Measurements from ENCODE around the gene SLC35F1.

Gene SLC35F1

DNA sequence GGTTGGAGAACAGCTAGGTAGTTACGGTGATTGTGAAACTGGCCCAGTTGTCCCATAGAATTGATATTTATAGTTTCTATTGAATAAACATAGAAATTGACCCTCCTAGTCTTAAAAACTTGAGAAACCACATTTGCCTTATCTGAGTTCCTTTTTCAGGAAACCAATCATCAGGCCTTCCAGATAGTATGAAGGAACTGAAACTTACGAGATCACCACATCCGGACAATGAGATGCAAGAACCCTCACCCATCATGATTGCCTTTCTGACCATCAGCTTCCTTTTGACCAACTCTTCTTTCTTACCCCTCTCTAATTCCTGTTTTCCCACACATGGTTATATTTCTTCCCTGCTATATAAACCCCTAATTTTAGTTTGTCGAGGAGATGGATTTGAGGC is 21.8 kb downstream of the SLC35F1 start:
- TF ChIP-seq, protein P1, sequence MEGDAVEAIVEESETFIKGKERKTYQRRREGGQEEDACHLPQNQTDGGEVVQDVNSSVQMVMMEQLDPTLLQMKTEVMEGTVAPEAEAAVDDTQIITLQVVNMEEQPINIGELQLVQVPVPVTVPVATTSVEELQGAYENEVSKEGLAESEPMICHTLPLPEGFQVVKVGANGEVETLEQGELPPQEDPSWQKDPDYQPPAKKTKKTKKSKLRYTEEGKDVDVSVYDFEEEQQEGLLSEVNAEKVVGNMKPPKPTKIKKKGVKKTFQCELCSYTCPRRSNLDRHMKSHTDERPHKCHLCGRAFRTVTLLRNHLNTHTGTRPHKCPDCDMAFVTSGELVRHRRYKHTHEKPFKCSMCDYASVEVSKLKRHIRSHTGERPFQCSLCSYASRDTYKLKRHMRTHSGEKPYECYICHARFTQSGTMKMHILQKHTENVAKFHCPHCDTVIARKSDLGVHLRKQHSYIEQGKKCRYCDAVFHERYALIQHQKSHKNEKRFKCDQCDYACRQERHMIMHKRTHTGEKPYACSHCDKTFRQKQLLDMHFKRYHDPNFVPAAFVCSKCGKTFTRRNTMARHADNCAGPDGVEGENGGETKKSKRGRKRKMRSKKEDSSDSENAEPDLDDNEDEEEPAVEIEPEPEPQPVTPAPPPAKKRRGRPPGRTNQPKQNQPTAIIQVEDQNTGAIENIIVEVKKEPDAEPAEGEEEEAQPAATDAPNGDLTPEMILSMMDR (conservative IDR thresholded peaks at IDR 0.05), result no peak
- H3K27ac ChIP-seq, result no peak overlapping the region

DNA sequence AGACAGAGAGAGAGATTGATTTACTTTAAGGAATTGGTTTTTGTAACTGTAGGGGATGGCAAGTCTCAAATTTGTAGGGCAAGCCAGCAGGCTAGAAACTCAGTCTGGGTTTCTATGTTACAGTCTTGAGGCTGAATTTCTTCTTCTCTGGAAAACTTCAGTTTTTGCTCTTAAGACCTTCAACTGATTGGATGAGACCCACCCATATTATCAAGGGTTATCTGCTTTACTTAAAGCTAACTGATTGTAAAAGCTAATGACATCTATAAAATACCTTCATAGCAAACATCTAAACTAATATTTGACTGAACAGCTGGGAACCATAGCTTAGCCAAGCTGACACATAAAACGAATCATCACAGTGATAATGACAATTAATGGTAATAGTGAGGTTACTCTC is 22.4 kb downstream of the SLC35F1 start:
- TF ChIP-seq, protein P1 (conservative IDR thresholded peaks at IDR 0.05), result no peak
- H3K27ac ChIP-seq, result no peak overlapping the region

DNA sequence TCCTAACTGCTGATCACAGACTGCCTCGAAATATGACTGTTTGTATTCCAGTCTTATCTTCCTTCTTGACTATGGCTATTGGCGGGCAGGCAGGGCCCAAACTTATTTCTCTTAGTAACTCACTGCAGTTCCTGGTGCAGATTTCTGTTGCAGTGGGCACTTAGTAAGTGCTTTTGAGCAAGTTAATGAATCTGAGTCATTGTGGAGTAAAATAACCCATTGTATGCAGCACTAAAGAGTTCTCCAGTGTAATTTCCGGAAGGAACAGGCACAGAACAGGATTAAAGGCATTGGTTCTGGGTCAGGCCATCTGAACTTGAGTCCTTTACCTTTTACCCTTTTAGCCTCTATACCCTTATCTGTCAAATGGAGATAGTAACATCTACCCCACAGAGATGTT is 23.6 kb downstream of the SLC35F1 start:
- no peak overlapping the region for H3K27ac ChIP-seq
- TF ChIP-seq, protein P1 (conservative IDR thresholded peaks at IDR 0.05), result no peak

DNA sequence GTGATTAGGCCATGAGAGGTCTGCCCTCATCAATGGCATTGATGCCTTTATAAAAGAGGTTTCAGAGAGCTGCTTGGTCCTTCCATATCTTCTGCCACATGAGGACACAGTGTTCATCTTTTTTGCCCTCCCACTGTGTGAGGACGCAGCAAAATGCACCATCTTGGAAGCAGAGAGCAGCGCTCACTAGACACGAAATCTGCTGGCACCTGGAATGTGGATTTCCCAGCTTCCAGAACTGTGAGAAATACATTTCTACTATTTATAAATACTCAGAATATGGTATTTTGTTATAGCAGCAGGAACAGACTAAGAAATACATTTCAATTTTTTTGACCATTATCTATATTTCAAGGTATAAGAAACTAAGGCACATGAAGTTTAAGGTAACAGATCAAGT is 24.9 kb downstream of the SLC35F1 start:
- H3K27ac ChIP-seq, result no peak overlapping the region
- TF ChIP-seq, protein P1 (conservative IDR thresholded peaks at IDR 0.05), result no peak

DNA sequence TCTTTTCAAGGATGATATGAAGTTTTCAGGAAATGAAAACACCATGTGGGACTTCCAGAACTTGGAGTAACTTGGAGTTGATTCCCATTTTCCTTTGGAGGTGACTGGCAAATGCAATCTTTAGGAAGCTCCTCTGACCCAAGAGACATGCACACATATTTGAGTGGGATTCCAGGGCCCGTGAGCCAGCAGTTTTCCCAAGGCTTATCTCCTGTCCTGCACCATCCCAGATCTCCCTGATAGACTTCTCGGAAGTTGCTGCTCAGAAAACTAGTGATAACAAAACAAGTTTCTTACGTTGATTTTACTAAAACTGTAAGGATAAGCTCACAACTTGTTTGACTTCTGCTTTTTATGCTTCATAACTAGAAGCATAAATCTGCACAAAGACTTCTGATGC is 25.6 kb downstream of the SLC35F1 start:
- TF ChIP-seq, protein P1 (conservative IDR thresholded peaks at IDR 0.05), result no peak
- H3K27ac ChIP-seq, result no peak overlapping the region

DNA sequence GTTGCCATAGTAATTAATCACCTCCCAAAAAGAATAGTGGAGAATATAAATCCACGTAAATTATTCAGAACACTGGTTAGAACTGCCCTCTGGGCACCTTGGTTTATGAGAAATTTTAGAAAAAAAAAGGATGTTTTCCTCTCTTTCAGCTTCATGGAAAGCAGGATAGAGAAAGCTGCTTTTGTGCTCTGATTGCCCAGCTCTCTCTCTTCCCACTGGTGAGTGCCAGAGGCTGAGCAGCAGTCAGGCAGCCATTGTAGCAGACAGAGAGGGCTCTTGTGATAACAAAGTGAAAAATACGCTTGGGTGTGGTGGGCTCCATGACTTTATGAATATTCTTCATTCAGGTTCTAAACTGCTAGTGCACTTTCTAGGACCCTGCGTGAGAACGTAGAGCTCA is 26.4 kb downstream of the SLC35F1 start:
- TF ChIP-seq, protein P1 (conservative IDR thresholded peaks at IDR 0.05), result no peak
- H3K27ac ChIP-seq, result no peak overlapping the region

DNA sequence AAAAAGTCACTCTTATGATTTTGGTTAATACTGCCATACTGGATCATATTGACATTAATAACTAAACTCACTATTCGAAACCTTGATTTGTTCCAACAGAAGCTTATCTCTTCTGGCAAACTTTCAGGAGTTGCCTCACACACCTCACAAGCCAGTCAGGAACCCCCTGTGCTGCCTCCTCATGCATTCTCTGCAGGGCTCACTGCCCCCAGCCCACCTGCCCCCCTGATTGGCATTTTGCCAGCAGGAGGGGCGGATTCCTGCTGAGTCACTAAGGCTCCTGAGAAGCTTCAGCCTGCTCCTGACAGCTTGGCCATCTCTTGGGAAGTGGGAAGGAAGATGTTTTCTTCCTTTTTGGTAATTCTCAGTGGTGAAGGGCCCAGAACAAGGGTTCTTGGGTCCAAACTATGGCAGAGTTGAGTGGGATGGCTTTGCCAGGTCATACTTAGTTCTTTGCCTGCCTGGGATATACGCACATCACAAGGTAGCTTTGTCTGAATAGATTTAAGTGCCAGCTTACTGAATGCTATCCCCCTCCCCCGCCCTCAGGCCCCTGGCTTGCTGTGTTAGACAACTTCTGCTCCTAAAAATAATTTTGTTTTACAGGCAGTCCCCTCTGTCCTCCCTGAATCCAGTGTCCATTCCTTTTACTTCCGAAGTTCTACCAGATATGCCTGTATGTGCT is 31.4 kb downstream of the SLC35F1 start:
- no peak overlapping the region for H3K27ac ChIP-seq
- TF ChIP-seq, protein P1 (conservative IDR thresholded peaks at IDR 0.05), result no peak
